ENCODE results near the gene ITPRID1.

Gene ITPRID1

DNA sequence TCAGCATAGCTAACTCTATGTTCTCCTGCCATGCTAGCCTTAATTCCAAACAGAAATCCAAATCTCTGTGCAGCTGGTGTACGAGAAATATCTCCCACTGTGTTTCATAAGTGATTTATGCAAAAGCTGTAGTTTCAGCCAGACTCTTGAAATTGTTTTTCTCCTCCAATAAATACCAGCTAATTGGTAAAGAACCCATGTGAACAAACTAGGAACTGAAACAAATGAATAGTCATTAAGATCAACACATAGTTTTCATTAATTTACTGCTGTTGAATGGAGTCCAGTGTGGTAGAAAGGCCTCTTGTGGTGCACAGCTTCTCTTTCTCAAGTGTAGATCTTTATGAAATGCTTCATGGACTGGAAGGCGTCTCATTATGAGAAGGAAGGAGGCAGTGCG lies 191.5 kb downstream of the ITPRID1 start:
- no peak for DNase-seq

DNA sequence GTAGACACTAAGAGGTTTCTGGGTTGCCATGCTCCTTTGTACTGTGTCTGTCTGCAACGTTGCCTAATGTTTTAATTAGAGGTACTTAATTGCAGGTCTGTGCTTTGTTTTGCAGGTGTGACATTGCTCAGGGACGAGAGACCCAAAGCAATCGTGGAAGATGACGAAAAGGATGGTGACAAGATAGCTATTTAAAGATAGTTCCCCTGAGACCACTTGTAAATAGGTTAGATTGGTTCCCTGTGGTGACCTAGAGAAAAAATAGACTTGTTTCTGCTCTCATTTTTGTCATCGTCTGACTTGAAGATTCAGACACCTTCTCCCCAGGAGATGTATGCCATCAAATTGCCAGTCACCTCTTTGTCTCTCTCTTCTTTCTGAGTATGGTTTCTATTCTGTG lies 193.2 kb downstream of the ITPRID1 start:
- DNase-seq = no peak
